Stimulated activated CD4-positive, alpha-beta T cell treated with anti-CD3 and anti-CD28 coated beads, Interleukin-2, amount 100 ng/mL, for 4 hours (primary cell): ENCODE measurements around the gene ERC1.

Source experiments
- DNase-seq: peaks from one replicate; pipeline ENCODE4 v3.0.0-alpha.2; 2020; ENCODE audit warnings: low read depth

ERC1 gene

GRCh38 chr12:1517007-1517406 is 526.0 kb downstream of the ERC1 start:
- no peak for DNase-seq

- DNase-seq = no peak
Observed at GRCh38 chr12:1517734-1518525, 526.9 kb downstream of the ERC1 start.

GRCh38 chr12:1518591-1519516 is 527.8 kb downstream of the ERC1 start:
- no peak for DNase-seq

- DNase-seq = no peak
Observed at GRCh38 chr12:1519642-1520041, 528.6 kb downstream of the ERC1 start.

GRCh38 chr12:1523046-1523445 is 532.0 kb downstream of the ERC1 start:
- no peak for DNase-seq

- no peak for DNase-seq
Observed at GRCh38 chr12:1523558-1524050, 532.6 kb downstream of the ERC1 start.

- no peak for DNase-seq
Observed at GRCh38 chr12:1525858-1526257, 534.8 kb downstream of the ERC1 start.

- no peak for DNase-seq
Observed at GRCh38 chr12:1527789-1528188, 536.8 kb downstream of the ERC1 start.

- no peak for DNase-seq
Observed at GRCh38 chr12:1528791-1529190, 537.8 kb downstream of the ERC1 start.

GRCh38 chr12:1529228-1529861 is 538.3 kb downstream of the ERC1 start:
- no peak for DNase-seq

- no peak for DNase-seq
Observed at GRCh38 chr12:1529862-1530591, 539.0 kb downstream of the ERC1 start.

GRCh38 chr12:1530592-1531152 is 539.6 kb downstream of the ERC1 start:
- no peak for DNase-seq

GRCh38 chr12:1531153-1531653 is 540.2 kb downstream of the ERC1 start:
- DNase-seq = no peak

GRCh38 chr12:1531654-1532374 is 540.8 kb downstream of the ERC1 start:
- DNase-seq = no peak

- no peak for DNase-seq
Observed at GRCh38 chr12:1532375-1533165, 541.5 kb downstream of the ERC1 start.

- no peak for DNase-seq
Observed at GRCh38 chr12:1533205-1533601, 542.2 kb downstream of the ERC1 start.

GRCh38 chr12:1533602-1534304 is 542.7 kb downstream of the ERC1 start:
- DNase-seq = no peak

GRCh38 chr12:1534748-1535147 is 543.7 kb downstream of the ERC1 start:
- DNase-seq = no peak

- no peak for DNase-seq
Observed at GRCh38 chr12:1536817-1537216, 545.8 kb downstream of the ERC1 start.
